H1 (cell line): ENCODE results near the gene GEMIN7.

Experiments used
- ATF2 ChIP-seq: IDR thresholded peaks from 2 replicates; pipeline ENCODE4 v1.6.1; 2012; ENCODE audit warnings: low read length, inconsistent platforms
- CREB1 ChIP-seq: IDR thresholded peaks from 2 replicates; pipeline ENCODE4 v1.6.1; 2012; ENCODE audit warnings: inconsistent platforms
- EGR1 ChIP-seq: IDR thresholded peaks from 2 replicates; pipeline ENCODE4 v1.6.1; 2011; ENCODE audit warnings: low read depth, low read length, borderline replicate concordance
- EP300 ChIP-seq, 2 experiments: IDR thresholded peaks; 1 replicate in 1 of 2; 2 replicates in 1 of 2; pipeline ENCODE4 v1.6.1; 2011 to 2012; ENCODE audit warnings: low read depth in 2 of 2, low read length in 2 of 2, mild to moderate bottlenecking in 2 of 2, borderline replicate concordance in 1 of 2, inconsistent platforms in 1 of 2, moderate library complexity in 1 of 2
- EZH2 ChIP-seq: fragments of 200-600 bp; sonication (generic); IDR thresholded peaks from 2 replicates; pipeline ENCODE4 v1.7.1; 2012; ENCODE audit warnings: low read depth, mild to moderate bottlenecking, moderate library complexity, low read length, inconsistent platforms; ENCODE audit not compliant: severe bottlenecking
- GTF2F1 ChIP-seq: IDR thresholded peaks from 2 replicates; pipeline ENCODE4 v1.6.1; 2012; ENCODE audit warnings: low read depth, low read length, improper control_type of control experiment, borderline replicate concordance
- JUN ChIP-seq: IDR thresholded peaks from 2 replicates; pipeline ENCODE4 v1.6.1; 2011; ENCODE audit warnings: low read depth, mild to moderate bottlenecking, improper control_type of control experiment, low read length
- POLR2A ChIP-seq, 2 experiments: IDR thresholded peaks; 1 replicate in 1 of 2; 2 replicates in 1 of 2; pipeline ENCODE4 v1.6.1; 2011; ENCODE audit warnings: low read depth in 2 of 2, low read length in 2 of 2, mild to moderate bottlenecking in 2 of 2; ENCODE audit errors: control extremely low read depth in 1 of 2
- RFX5 ChIP-seq: IDR thresholded peaks from 2 replicates; pipeline ENCODE4 v1.6.1; 2011; ENCODE audit warnings: low read depth, low read length, improper control_type of control experiment, borderline replicate concordance
- RXRA ChIP-seq: IDR thresholded peaks from 2 replicates; pipeline ENCODE4 v1.6.1; 2011; ENCODE audit warnings: low read depth, mild to moderate bottlenecking, low read length, moderate library complexity; ENCODE audit not compliant: insufficient read depth
- SP1 ChIP-seq: IDR thresholded peaks from 2 replicates; pipeline ENCODE4 v1.6.1; 2011; ENCODE audit warnings: low read depth, low read length
- TF ChIP-seq, protein P1 (sequence below), 3 experiments: IDR thresholded peaks; 1 replicate in 2 of 3; 2 replicates in 1 of 3; pipeline versions ENCODE4 v1.5.1 to v1.6.1; 2011; ENCODE audit warnings: low read length in 3 of 3, mild to moderate bottlenecking in 3 of 3, inconsistent platforms in 2 of 3, low read depth in 1 of 3, moderate library complexity in 1 of 3; ENCODE audit not compliant: insufficient read depth in 1 of 3; ENCODE audit errors: control extremely low read depth in 1 of 3
- TF ChIP-seq, protein P2 (sequence below): IDR thresholded peaks from 2 replicates; pipeline ENCODE4 v1.6.1; 2011; ENCODE audit warnings: low read depth, mild to moderate bottlenecking, low read length; ENCODE audit not compliant: insufficient read depth
- TF ChIP-seq, protein P3 (sequence below): IDR thresholded peaks from 2 replicates; pipeline ENCODE4 v1.6.1; 2012; ENCODE audit warnings: inconsistent platforms

DNA sequence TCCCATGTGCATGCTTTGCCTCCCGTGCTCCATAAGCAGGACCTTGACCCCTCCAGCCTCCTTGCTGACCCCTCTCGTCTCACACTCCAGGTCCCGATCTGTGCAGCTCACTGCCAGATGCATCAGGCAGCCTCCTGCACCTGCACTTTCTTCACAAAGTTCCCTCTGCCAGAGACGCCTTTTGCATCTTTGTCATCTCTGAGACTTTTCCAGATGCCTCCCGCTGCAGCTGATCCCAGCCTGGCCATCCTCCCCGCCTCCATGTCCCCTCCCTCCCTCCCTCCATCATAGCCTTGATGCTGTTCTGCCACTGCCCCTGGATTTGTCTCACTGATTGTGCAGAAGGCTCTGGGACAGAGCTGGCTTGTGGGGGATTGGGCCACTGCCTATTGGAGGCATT lies 43.8 kb downstream of the GEMIN7 start:
- TF ChIP-seq CREB1 (no peak), SP1 (no peak), JUN (no peak), POLR2A (IDR thresholded peaks at IDR 0.05; ENCODE audit: control extremely low read depth in 1 of 2, low read depth in 2 of 2, low read length in 2 of 2) (no peak), EZH2 (no peak), RXRA (no peak), RFX5 (no peak), ATF2 (no peak), EGR1 (no peak), GTF2F1 (no peak), EP300 (IDR thresholded peaks at IDR 0.05; ENCODE audit: borderline replicate concordance in 1 of 2, low read depth in 2 of 2, low read length in 2 of 2) (no peak)
- TF ChIP-seq, protein P1, sequence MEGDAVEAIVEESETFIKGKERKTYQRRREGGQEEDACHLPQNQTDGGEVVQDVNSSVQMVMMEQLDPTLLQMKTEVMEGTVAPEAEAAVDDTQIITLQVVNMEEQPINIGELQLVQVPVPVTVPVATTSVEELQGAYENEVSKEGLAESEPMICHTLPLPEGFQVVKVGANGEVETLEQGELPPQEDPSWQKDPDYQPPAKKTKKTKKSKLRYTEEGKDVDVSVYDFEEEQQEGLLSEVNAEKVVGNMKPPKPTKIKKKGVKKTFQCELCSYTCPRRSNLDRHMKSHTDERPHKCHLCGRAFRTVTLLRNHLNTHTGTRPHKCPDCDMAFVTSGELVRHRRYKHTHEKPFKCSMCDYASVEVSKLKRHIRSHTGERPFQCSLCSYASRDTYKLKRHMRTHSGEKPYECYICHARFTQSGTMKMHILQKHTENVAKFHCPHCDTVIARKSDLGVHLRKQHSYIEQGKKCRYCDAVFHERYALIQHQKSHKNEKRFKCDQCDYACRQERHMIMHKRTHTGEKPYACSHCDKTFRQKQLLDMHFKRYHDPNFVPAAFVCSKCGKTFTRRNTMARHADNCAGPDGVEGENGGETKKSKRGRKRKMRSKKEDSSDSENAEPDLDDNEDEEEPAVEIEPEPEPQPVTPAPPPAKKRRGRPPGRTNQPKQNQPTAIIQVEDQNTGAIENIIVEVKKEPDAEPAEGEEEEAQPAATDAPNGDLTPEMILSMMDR (IDR thresholded peaks at IDR 0.05; ENCODE audit: control extremely low read depth in 1 of 3, insufficient read depth in 1 of 3, low read depth in 1 of 3, low read length in 3 of 3): no peak
- TF ChIP-seq, protein P2, sequence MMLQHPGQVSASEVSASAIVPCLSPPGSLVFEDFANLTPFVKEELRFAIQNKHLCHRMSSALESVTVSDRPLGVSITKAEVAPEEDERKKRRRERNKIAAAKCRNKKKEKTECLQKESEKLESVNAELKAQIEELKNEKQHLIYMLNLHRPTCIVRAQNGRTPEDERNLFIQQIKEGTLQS: no peak
- TF ChIP-seq, protein P3, sequence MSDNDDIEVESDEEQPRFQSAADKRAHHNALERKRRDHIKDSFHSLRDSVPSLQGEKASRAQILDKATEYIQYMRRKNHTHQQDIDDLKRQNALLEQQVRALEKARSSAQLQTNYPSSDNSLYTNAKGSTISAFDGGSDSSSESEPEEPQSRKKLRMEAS: no peak
